Occipital lobe (tissue), 2 donors: ENCODE data around the gene SUPT4H1. TPM values are rescaled to one million over a fixed set of nuclear protein-coding genes. Genes with fewer than 3 reads are reported as not detected.

Source experiments
- DNase-seq: peaks from one replicate; lab custom pipeline; 2025; lab: John Stamatoyannopoulos, UW
- total RNA-seq: library from RNA; depleted of rRNA; stranded (reverse); fragments of >200 nt; gene quantifications from one replicate; pipeline ENCODE4 v1.2.3, GENCODE V29; 2014

Gene SUPT4H1
- total RNA-seq, 1 donor from 2014 or later = 28.4 TPM

GRCh38 chr17:58381124-58382035 lies 29.4 kb upstream of the SUPT4H1 start:
- DNase-seq = no peak

GRCh38 chr17:58380207-58381123 lies 28.5 kb upstream of the SUPT4H1 start:
- DNase-seq = no peak

- DNase-seq = no peak
Observed at GRCh38 chr17:58379511-58379824, 27.5 kb upstream of the SUPT4H1 start.

DNA sequence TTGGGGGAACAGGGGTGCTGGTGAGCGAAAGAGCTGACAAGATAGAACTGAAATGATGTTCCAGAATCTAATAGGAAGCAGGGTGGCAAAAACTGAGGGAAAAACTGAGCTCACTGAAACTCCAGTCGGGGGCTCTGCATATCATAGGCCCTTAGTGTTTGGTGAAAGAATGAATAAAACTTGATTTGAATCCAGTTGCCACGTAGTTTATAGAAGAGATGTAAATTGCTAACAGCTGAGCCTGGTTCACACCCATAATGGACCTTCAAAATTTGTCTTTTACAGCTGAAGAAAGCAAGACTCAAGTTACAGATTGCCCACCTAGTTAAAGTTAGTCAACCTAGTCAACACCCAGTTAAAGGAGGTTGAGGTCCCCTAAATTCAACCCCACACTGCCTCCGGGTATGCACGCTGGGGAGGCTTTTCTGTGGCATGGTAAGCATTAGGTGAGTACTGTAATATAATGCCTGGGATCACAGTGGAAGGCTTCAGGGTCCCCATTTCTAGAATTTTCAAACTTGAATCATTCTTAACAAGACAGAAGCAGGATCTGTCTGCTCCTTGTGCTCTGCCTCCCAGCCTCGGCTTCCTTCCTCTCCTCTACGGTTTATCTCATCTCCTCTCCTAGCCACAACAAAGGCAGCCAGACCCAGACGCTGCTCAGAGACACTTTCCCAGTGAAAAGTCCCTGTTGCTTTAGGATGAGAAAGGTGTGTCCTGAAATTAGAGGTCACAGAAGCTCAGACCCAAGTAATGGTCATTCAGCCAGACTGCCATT lies 26.9 kb upstream of the SUPT4H1 start:
- no peak for DNase-seq

DNA sequence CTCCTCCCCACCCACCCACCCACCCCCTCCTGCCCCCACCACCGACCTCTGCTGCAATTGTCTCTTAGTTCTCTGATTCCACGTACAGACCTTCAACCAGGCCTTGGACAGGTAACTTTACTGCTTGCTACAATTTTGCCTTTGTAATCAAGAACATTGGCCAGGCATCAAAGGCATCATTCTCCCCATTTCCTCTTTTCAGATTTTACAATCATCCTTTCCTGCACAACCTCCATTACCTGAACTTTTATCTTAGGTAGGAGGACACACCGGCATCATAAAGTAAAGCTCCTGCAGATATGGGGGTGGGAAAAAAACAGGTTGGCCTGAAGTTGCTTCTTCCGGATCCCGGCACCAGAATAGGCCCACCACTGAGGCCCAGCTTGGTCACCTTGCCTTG lies 25.7 kb upstream of the SUPT4H1 start:
- DNase-seq = no peak

DNA sequence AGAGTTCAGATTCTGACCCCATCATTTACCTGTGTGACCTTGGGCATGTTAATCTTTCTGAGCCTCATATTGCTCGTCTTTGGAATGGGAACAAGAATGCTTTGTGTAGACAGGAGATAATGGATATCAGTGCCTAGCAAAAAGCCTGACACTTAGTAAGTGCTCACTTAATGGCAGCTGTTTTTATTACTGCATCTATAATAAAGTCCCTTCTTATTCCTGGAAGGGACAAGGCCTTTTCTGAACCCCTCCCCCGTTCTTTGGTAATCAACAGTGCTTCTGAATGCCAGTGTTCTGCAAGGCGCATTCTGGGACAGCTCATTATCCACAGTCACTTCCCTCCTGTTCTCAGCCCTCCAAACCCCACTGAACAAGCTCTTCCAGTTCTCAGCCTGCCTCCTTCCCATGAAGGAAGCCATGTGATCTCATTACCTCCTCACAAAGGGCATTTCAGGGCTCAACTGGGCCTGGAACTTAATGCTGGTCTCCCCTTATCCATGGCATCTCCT lies 25.1 kb upstream of the SUPT4H1 start:
- DNase-seq = no peak

DNA sequence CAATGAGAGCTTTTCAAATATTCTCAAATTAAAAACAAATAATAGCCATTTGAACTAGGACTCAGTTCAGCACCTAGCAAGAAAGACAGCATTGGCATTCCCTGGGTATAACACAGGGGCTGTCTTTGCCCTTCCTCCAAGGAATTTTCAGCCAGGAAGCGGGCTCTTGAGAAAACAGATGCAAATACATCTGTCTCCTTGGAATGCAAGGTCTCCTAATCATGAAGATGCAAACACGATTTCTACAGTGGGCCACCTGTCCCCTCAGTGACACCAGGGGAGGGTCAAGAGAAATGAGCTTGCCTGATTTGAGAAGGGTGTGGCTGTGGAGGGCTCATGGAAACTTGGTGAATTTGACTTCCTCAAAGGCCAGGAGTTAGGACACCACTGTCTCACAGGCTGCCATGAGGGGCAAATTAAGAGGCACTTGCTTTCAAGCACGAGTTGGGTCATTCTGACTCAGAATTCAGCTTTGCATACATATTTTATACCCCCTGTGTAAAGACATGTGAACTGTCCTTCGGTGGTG lies 24.5 kb upstream of the SUPT4H1 start:
- DNase-seq = no peak

GRCh38 chr17:58375811-58376210 lies 23.8 kb upstream of the SUPT4H1 start:
- DNase-seq = no peak

- no peak for DNase-seq
Observed at GRCh38 chr17:58375256-58375655, 23.3 kb upstream of the SUPT4H1 start.

DNA sequence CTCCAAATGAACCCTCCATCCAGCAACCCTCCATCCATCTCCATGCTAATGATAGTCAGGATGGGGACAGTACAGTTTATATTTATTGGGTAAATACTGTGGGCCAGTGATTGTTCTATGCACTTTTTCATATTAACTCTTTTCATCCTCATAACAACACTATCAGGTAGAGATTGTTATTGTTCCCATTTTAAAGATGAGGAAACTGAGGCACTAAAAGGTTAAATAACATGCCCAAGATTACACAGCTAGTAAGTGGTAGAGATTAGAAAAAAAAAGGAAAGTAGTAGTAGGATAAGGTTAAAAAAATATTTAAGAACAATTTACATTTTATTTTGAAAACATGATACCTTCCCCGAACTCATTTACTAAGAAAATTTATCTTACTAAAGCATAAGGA lies 21.9 kb upstream of the SUPT4H1 start:
- DNase-seq = no peak

- DNase-seq = no peak
Observed at GRCh38 chr17:58373003-58373402, 21.0 kb upstream of the SUPT4H1 start.

- no peak for DNase-seq
Observed at GRCh38 chr17:58371300-58371950, 19.4 kb upstream of the SUPT4H1 start.

DNA sequence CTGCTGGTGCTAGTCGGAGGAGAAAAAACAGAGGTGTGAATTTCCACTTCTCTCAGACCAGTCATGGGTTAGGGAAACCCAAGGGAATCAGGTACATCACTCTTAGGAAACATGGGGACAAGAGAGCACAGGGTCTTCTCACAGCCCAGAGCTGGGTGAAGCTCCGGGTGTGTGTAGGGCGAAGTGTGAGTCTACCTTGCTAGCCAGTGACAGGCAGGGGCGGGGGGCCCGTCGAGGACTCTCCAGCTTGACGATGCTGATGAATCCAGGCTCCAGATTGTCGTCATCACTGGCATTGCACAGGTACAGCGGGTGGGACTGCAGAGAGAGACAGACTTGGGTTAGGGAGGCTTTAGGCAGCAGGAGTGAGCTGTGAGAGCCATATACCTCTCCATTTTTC lies 18.7 kb upstream of the SUPT4H1 start:
- no peak for DNase-seq

DNA sequence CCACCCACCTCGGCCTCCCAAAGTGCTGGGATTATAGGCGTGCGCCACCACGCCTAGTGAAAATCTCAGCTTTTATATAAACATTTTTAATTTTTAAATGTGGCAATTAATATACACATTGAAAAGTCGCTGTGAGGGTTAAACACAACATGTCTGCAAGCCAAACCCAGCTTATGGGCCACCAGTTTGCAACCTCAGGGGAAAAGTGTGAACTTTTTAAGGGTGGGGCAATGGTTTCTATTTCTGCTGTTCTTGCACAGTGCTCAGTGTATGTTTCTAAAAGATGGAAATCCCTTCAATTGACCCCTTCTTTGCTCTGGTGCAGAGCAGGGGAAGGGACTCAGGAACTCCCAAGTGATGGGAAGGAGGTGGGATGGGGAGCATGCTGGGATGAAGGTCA lies 18.3 kb upstream of the SUPT4H1 start:
- DNase-seq = no peak

- DNase-seq = no peak
Observed at GRCh38 chr17:58369214-58370031, 17.4 kb upstream of the SUPT4H1 start.

GRCh38 chr17:58368860-58369213 lies 16.8 kb upstream of the SUPT4H1 start:
- DNase-seq = no peak

DNA sequence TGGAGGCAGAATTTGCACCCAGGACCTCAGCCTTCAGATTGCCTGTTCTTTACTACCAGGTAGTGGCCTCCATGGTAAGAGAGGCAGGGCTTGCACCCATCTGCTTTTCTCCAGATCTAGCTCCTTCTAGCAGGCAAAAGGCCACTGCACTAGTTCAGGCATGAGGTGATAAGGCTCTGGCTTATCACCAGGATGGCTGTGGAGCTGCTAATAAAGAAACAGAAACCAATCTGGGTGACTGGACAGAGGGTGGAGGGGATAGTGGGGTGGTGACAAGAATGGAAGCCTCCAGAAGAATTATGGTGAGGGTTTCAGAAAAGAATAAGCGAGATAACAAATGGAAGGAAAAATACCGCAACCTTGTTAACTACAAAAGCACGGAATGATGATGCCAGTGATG lies 15.5 kb upstream of the SUPT4H1 start:
- no peak for DNase-seq

DNA sequence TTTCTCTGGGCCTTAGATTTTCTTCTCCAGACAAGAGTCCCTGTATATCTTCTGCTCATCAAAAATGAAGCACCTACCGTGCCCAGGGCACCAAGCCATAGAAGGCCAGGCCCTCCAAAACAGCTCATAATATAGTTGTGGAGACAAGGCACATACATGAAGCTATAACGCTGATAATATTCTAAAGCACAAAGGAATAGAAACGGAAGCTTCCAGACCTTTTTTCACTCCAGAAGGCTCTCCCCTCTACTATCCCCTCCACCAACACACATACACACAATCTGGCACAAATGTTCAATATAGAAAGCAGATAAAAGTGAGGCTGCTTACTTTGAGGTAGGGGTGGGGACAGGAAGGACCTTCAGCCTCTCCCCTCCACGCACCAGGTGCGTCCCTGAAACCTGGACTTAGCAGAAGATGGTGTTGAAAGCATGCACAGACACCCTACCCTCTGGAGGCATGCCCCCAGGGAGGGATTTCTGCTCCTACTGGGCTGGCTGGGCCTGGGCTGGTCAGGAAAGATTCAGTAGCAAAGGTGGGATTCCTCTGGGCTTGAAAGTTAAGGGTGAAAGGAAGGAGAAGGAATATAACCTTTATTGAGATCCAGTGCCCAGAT lies 14.1 kb upstream of the SUPT4H1 start:
- DNase-seq = no peak

DNA sequence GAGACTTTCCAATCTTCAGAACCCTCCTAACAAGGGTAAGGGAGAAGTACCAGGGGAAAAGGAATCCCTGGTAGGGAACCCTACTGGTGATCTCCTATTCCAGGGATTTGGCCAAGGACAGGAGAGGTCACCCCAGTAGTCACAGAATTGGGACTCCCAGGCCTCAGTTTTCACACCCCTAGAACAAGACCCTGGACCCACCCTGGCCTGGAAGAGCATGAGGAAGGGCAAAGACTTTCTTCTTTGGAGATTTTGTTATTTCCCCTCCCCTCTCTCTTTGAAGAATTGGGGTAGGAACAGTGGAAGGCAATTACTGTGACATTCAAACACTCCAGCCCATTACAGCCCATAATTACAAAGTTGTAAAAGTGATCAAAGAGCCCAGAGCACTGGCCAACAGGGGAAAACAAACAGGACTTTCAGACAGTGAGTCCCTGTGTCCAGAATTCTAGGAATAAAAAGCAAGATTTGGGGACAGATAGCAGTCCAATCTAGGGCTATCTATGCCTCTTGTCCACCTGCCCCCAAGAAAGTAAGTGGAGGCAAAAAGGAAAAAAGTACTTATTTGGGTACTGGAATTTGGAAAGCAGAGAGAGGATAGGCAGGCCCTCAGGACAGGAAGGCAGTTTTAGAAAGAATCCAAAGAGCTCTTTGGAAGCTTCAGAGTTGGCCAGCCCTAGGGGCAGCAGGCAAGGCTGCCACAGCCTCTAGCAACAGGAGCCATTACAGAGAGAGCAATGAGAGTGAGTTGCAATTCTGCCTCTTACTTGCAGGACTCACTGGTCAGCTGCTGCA lies 13.4 kb upstream of the SUPT4H1 start:
- no peak for DNase-seq
